ENCODE results near the gene MRNIP. TPM values are rescaled to one million over a fixed set of nuclear protein-coding genes. Genes with fewer than 3 reads are reported as not detected.

Gene MRNIP
- total RNA-seq, 2 donors from 2014 or later = 17.3 to 20.1 TPM

DNA sequence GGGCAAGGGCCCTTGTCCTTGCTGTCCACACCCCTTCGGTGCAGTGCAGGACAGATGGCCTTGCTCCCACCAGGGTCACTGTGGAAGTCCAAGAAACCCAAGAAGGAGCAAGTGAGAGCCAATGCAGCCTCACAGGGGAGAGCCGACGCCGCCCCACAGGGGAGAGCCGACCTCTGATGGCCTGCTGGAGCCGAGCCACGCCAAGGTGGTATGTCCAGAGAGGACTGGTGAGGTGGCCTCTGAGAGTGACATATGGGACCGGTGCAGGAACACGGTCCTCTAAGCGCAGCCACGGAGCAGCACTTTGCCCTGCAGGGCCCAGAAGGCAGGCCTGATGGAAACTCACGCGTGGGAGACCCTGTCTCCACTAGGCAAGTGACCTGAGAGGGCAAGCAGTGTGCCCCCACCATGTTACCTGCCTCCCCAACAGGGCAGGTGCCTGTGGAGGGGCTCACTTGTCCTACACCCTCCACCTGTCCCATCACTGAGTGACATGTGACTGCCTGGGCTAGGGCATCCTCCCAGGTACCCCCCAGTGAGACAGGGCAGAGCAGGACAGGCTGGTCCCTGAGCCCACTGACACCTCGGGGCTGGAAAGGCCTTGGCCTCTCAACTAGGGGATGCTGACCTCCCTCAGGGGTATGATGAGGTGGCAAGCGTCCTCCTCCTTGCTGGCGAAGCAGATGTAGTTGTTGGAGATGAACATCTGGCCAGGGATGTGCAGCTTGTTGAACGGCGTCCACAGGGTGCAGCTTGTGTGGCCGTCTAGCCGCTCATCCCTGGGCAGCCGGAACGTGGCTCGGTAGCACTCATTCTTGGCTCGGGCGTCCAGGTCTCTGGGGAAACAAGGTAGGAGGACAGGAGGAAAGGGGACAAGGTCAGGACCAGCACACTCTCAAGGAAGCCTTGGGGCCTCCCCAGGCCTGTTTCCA lies 32.4 kb upstream of the MRNIP start:
- intact Hi-C loops (cut with DNase I) = no loop called here
- peak; percentile 70 for DNase-seq (ENCODE audit: low spot score)

DNA sequence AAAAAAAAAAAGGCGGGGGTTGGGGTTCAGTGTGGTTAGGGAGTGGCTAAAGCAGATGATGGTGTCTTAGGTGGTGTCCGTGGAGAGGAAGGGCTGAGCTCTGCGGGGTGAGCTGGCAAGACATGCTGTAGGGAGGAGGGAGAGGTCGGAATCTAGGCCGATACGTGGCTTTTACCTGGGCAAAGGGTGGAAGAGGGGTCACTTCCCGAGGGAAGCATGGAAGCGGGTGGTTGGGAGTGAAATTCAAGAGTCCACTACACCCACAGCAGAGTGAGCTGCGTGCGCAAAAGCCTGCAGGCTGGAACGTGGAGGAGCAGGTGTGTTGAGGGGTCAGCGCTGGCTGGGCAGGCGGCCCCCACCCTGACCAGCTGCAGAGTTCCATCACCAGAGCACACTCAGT lies 31.3 kb upstream of the MRNIP start:
- intact Hi-C loops (cut with DNase I) = no loop called here
- no peak for DNase-seq (ENCODE audit: low spot score)

GRCh38 chr5:179887802-179888201 lies 29.2 kb upstream of the MRNIP start:
- intact Hi-C loops (cut with DNase I) = no loop called here

DNA sequence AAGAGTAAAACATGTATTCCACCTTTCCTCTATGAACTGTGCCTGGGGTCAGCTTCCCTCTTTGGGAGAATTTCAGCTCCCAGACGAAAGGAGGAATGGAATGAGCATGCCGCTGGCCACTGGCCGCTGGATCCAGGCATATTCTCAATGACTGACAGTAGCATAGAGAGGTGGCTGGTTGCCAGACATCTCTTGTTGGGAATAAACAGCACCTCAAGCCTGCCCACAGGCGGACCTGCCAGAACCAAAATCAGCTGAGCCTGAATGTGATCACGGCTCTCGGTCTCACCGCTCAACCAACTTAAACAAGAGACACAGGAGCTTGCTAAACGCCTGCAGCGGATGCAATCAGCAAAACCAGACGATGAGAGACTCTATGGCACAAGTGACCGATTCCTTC lies 28.5 kb upstream of the MRNIP start:
- peak; percentile 19 for DNase-seq (ENCODE audit: low spot score)
- intact Hi-C loops (cut with DNase I) = no loop called here

More at GRCh38 chr5:179887802-179888201, 29.2 kb upstream of the MRNIP start:
- peak; percentile 36 for DNase-seq (ENCODE audit: low spot score)

DNA sequence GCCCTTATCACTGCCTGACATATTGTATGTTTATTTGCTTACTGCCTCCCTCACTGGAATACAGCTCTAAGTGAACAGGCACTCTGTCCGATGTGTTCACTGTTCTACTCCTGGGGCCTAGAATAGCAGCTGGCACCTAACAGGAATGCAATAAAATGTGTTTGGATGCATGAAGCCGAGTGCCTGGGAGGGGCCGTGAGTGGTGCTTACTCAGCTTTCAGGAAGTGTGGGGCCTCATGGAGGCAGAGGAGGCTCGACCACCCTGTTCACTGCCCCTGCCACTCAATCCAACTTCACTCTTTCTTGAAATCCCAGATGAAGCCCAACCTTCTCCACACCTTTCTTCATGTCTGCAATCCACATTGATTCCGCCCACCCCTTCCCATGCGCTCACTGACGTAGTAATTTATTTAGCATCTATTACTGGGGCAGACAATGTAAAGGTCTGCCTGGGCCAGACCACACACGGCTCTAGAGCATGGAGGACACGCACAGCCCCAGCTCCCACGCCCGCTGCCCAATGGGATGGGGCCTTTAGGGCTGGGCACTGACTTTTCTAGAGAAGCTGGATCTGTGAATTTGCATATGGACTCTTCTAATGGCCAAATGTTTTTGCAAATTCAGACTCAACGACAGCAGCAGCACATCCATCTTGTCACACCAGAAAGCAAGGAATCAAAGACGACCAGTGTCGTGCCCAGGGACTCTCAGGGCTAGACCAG lies 27.7 kb upstream of the MRNIP start:
- intact Hi-C loops (cut with DNase I) = no loop called here
- DNase-seq (ENCODE audit: low spot score) = peak; percentile 35

DNA sequence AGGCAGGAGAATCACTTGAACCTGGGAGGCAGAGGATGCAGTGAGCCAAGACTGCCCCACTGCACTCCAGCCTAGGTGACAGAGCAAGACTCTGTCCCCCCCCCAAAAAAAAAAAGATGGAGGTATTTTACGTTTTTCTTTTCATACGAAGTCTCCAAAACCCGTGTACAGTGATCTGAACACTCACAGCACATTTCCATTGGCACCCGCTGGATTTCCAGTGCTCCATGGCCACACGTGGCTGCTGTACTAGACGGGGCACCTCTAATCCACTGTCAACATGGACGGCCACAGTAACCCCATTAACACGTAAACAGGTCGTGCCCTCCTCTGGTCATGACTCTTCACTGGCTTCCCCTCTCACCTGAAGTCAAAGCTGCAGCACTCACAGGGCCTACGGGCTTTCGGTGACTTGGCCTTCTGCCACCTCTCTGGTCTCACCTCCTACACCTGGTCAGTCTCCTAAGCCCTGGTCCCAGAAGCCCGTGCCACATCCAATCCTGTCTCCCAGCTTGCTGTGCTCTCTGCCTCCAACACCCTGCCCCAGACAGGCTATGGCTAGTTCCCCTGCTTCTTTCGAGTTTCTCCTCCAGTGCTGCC lies 27.0 kb upstream of the MRNIP start:
- intact Hi-C loops (cut with DNase I) = no loop called here
- peak; percentile 58 for DNase-seq (ENCODE audit: low spot score)

- intact Hi-C loops (cut with DNase I) = no loop called here
- no peak for DNase-seq (ENCODE audit: low spot score)
Measured at GRCh38 chr5:179883163-179883562, 24.5 kb upstream of the MRNIP start.

GRCh38 chr5:179882338-179882737 lies 23.7 kb upstream of the MRNIP start:
- intact Hi-C loops (cut with DNase I) = no loop called here
- DNase-seq (ENCODE audit: low spot score) = no peak

DNA sequence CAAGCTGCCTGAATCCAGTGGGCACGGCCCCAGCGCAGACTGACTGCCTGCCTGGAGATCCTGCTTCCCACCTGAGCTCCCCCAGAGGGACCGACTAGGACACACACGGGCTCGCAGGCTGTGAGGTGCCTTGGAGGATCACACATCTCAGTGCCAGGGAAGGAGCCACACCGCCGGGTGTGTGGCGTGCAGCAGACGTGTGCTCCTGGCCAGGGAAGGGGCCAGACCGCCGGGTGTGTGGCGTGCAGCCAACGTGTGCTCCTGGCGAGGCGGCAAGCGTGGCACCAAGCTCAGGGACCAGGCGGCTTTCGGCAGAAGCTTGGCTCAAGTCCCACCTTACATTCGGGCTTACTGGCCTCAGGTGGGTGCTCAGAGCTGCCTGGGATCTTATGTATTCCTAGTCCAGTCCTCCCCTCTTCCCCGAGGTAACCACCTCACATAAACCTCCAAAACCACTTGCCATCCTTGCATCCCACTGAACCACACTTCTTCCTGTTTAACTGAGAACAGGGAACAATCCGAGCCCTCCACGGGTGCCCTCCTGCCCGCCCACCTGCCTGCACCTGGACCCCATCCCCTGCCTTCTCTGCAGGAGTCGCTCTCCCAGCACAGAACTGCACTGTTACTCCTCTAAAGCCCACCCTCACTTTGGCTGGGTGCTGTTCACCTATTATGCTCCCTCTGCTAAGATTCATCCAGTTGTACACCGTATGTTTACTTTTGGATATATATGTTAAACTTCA lies 22.4 kb upstream of the MRNIP start:
- intact Hi-C loops (cut with DNase I) = loop anchor here in 1 of 2 donors (1.0 kb wide), 1 partner anchor 21 kb away; no protein-coding TSS in a partner anchor
- DNase-seq (ENCODE audit: low spot score) = peak; percentile 53

DNA sequence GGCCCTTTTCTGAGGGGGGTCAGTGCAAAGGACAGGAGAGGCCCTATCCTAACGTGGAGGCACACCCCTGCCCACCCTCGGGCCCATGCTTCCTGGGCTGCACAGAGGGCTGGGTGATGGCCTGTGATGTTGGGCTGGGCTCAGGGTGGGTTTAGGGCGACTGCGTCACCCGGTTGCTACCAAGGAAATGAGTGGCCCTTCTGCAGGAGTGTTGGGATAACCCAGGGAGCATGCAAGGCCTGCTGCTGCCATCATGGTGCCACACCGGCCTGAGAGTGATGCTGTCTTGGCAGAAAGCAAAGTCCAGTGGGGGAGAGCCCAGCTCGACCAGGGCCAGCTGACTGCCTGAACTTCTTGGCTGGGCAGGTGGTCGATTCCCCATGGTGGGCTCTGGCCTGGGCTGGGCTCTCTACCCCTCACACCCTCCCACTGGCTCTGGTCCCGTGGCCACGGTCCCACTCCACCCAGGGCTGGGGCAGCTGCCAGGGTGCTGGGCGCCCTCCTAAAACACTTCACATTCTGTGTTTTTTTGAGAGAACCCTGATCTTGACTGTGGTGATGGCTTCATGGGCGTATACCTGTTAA lies 21.5 kb upstream of the MRNIP start:
- intact Hi-C loops (cut with DNase I) = no loop called here
- peak; percentile 64 for DNase-seq (ENCODE audit: low spot score)

DNA sequence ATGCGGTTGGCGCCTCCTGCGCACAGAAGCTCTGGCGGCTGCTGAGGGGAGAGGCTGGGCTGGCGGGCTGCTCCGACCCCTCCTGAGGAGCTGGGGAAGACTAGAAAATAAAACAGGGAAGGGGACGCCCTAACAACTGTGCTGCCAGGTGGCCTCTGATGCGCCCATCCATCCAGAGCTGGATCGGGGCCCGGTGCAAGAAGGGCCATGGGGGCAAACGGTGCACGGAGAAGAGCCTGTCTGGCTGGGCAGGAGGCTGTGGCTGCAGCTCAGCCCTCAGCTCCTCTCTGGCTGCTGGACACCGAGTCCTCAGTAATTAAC lies 21.0 kb upstream of the MRNIP start:
- DNase-seq (ENCODE audit: low spot score) = peak; percentile 62
- intact Hi-C loops (cut with DNase I) = no loop called here

- peak; percentile 68 for DNase-seq (ENCODE audit: low spot score)
- intact Hi-C loops (cut with DNase I) = no loop called here
Measured at GRCh38 chr5:179879003-179879689, 20.5 kb upstream of the MRNIP start.

- DNase-seq (ENCODE audit: low spot score) = no peak
Measured at GRCh38 chr5:179878222-179879002, 19.8 kb upstream of the MRNIP start.

GRCh38 chr5:179876610-179876952 lies 18.0 kb upstream of the MRNIP start:
- intact Hi-C loops (cut with DNase I) = no loop called here
- no peak for DNase-seq (ENCODE audit: low spot score)

More at GRCh38 chr5:179878222-179879002, 19.8 kb upstream of the MRNIP start:
- intact Hi-C loops (cut with DNase I) = no loop called here

DNA sequence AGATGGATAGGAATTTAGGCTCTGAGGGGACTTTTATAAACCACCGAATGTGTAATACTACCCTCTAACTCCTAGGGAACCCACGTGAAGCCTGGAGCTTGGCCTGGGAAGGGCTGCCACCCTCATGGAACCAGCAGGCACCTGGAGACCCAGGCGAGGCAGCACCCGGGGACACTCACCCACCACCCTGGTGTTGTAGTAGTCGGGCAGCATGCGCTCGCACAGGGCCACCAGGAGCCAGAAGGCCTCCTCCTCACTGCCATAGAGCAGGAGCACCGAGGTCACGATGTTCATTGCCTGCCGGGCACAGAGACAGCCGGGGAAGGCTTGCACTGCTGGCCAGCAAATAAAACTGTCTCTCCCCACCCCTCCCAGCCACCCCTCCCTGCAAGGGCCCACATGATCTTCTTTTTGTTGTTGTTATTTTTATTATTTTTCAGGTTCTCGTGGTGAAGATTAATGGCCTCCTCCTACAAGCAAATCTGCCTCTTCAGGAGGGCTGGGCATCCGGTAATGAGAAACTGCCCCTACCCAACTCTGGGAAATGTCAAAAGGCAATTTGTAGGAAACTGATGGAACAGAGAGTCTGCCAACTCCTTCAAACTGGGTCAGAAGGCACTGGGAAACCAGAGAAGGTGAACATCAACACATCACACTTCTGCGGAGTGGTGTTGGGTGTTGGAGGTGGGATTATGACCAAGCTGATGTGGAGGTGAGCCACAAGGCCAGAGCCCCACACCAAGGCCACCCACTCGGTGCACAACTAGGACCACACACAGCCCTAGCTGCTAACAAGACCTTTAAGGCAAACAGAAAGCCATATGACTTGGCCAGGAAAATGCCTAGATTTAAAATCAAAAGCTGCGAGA lies 17.4 kb upstream of the MRNIP start:
- peak; percentile 74 for DNase-seq (ENCODE audit: low spot score)
- intact Hi-C loops (cut with DNase I) = no loop called here

GRCh38 chr5:179874536-179875292 lies 16.1 kb upstream of the MRNIP start:
- DNase-seq (ENCODE audit: low spot score) = peak; percentile 46
- intact Hi-C loops (cut with DNase I) = no loop called here
